ENCODE measurements around the gene ANAPC2.
A peak's percentile ranks its signal among the peaks of the same experiment; 100 is the strongest.

The ANAPC2 gene

DNA sequence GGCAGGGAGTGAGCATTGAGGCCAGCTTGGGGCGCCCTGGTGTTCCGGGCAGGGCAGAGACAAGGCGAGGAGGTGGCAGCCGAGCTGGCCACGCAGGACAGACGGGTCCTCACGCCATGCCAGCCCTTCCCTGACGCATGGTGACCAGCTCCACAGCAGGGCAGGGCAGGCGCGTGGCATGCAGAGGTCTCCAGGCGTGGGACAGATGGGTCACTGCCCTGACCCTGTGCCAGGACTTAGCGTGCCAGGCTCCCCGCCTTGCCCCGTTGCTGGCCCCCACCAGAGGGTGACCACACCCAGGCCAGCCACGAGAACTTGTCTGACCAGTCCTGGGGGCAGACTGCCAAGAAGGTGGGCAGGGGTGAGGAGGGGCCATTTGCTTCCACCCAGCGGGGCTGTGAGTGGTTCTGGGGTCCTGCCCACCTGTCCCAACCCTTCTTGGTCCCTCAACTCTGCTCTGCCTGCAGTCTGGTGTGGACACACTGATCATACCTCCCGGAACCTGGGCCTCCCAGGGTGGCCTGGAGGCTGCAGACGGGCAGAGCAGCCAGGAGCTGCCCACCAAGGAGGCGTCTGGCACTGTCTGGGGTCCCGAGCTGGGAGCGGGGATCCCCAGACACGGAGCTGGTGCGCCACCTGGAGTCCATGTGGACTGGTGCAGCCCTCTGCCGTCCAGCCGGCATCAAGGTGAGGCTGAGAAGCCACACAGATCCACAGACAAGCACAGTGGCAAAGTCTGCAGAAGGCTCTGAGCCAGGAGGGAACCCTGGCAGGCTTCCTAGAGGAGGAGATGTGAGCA is 38.9 kb upstream of the ANAPC2 start, which contains the start of gene RNF224:
Gene RNF224 (plus strand): TSS at position 449 of the 799 bp plus-strand sequence. CDS start 834 bp downstream, outside the sequence.
- no peak for DNase-seq (ENCODE audit: low read depth, low spot score)

DNA sequence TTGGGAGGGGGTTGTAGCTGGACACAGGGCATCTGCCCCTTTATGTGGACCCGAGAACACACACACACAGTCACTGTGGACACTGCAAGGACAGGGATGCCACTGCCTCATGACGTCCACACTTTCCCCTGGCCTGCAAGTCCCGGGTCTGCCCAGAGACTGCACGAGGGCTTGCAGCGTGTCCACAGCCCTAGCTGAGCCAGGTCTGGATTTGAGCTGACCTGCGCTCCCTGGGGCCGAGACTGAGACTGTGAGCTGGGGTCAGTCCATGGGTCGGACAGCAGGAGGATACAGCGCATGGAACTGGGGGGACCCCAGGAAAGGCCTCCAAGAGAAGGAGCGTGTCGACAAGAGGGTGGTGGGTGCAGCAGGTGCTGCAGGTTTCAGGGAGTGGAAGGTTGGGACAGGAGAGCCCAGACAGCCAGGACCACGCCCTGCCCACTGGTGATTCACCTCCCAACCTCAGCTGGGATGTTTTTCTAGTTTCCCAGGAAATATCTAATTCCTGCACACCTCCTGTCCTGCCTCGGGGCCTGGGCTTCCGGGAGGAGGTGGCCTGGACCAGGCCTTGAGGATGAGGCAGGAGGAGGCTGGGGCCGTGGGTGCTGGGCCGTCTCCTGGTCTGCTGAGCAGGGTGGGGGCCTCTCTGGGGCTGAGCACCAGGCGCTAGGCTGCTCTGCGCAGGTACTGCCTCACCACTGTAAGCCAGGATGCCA is 38.1 kb upstream of the ANAPC2 start:
- no peak for DNase-seq (ENCODE audit: low read depth, low spot score)

DNA sequence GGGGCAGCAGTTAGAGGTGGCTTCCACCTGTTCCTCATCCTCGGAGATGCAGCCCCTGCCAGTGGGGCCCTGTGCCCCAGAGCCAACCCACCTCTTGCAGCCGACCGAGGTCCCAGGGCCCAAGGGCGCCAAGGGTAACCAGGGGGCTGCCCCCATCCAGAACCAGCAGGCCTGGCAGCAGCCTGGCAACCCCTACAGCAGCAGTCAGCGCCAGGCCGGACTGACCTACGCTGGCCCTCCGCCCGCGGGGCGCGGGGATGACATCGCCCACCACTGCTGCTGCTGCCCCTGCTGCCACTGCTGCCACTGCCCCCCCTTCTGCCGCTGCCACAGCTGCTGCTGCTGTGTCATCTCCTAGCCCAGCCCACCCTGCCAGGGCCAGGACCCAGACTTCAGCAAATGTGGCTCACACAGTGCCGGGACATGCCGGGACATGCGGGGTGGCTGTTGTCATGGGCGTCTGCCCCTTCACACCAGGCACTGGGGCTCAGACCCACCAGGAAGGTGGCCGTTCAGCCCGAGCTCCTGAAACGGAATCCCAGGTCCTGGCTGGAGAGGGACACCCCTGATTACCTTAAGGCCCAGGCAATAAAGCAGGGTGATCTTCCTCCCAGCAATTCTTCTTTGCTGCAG is 37.5 kb upstream of the ANAPC2 start:
- no peak for DNase-seq (ENCODE audit: low read depth, low spot score)

DNA sequence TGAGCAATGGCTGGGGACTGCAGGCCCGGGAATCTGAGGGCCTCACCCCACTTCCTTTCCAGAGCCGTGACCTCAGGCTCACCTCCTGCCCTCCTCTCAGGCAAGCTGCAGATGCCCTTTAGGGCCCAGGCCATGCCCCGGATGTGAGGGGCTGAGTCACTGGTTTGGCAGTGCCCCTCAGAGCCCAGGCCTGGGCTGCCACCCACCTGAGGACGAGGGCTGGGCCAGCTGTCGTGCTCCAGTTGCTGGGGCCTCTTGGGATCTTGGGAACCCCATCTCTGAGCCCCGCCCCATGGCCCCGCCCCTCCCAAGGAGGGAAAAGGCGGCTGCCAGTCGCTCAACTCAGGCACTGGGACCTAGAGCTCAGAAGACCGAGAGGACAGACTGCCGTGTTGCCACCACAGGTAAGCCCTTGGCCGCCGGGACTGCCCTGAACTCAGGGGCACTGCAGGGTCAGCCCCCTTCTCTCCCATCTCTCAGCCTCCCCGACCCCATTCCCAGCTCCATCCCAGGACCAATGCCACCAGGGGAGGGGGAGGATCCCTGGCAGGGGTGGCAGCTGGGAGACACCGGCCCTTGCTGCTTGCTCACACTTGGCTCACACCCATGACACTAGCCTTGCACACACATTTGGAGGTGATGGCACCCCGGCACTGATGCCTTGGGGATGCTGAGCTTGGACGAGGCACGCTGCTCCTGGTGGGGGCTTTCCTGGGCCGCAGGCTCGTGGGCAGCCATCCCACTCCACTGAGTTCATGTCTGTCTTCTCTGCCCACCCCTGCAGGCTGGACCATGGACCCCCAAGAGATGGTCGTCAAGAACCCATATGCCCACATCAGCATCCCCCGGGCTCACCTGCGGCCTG is 36.7 kb upstream of the ANAPC2 start, which contains the start of gene CYSRT1:
Gene CYSRT1 (plus strand): TSS at position 345 of the 865 bp plus-strand sequence. CDS start 448 bp downstream, at position 793.
- DNase-seq (ENCODE audit: low read depth, low spot score), result no peak

DNA sequence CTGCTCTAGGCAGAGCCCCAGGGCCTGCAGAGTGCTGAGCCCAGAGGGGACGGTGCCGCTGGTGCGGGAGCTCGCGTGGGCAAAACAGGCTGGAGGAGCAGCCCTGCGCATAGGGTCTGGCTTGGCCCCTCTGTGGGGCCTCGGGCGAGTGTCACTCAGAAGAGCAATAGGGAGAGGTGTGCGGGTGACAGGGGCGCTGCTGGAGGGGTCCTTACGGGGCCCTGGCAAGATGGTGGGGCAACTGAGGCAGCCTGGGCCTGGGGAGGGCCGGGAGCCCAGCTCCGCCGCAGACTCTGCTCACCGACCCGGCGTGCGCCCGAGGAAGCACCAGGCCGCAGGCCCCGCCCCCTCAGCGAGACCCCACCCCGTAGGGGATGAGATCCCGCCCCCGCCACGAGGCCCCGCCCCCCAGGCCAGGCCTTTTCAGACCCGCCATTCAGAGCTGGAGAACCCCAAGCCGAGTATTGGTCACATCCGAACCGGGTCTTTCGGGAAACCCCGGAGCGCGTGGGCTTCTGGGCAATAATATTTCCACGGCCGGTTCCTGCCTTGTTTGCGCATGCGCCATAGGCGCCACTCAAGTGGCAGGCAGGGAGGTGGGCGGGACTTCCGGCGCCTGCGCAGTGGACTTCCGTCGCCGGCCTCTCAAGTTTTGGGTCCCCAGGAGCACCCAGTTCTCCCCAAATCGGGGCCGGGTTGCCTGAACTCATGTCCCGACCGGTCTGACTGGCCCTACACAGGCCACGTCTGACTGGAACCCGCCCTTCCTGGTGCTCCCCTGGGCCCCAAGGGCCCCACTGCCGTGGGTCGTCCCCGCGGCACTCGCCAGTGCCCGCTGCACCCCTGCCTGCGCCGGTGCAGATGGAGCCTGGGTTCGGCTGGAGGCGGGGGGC is 35.0 kb upstream of the ANAPC2 start:
- peak; percentile 91 for DNase-seq (ENCODE audit: low read depth, low spot score)

DNA sequence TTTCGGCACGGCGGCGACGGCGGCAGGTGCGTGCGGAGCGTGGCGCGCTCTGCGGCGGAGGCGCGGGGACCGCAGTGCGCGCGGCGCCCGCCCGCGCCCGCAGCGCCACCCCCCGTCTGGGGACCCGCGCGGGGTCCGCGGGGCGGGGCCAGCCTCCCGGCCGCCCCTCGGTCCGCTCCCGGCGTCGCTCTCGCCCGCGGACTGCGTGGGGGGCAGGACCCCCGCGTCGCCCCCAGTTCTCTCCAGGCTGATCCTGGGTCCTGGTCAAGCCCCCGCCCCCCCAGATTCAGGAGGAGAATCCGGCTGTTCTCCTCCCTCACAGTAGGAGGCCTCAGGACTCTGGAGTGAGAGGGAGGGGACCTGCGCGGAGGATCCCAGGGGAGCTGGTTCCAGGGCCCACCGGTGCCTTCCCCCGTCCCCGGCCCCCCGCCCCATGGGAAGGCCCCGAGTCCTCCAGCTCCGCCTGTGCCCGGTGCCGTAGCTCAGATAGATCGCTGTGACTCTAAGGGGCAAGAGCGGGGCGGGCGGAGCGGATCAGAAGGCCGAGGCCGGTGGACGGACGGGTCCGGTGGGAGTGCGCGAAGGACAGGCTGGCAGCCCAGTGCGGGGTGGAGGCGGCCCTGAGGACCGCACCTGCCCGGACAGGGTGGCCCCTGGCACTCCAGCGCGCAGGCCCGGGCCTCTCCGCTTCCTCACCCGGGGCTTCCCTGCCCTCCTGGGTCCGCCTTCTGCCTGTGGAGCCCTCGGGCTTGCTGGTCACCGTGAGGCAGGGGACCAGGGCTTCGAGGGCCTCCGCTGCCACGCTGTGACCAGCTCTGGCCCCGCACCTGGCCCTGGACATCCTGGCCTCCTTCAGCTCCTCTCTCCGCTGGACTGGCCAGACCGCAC is 34.1 kb upstream of the ANAPC2 start, which contains the start of gene RNF208:
Gene RNF208 (minus strand): TSS at position 51 of the 888 bp plus-strand sequence. CDS start 1,028 bp downstream, outside the sequence.
- no peak for DNase-seq (ENCODE audit: low read depth, low spot score)

DNA sequence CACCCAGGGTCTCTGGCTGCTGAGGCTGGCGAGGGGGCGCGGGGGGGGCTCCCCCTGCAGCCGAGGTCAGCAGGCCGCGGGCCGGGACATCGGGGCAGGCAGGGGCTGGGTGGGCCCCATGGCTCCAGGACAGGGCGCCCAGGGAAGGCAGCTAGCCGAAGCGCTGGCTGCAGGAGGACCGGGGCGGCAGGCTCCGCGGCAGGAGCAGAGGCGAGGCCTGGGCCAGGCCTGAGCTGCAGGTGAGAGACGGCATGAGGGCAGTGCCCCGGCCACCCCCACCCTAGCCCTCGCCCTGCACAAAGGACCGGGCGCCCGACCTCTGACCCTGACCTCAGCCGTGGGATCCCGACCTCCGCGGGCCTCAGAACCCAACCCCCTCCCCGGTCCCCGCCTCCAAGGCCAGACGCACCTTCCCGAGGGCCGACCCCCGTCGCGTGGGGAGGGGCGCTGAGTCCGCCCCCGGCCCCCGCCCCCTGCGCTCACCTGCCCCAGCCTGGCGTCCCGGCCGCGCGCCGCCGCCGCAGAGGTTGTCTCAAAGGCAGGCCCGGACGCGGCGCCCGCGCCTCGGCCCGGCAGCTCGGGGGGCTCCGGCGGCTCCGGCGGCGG is 33.2 kb upstream of the ANAPC2 start:
- DNase-seq (ENCODE audit: low read depth, low spot score), result no peak

DNA sequence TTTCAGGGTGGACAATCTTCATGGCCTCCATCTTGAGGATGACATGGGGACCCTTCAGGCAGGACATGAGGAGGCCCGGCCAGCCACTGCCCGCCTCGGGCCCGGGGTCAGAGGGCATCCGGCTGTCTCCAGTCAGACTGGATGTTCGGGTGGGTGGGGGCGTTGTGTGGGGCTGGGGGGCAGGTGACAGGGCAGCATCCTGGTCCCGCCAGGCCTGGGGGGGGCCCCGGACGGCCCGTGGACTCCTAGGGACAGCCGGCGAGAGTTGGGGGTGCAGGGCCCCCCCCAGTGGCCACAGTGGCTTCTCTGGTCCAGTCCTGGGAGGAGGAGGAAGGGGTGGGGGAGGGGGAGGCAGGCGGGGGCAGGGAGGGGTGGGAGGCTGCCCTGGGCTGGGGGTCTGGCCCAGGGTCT is 32.7 kb upstream of the ANAPC2 start:
- DNase-seq (ENCODE audit: low read depth, low spot score), result no peak

DNA sequence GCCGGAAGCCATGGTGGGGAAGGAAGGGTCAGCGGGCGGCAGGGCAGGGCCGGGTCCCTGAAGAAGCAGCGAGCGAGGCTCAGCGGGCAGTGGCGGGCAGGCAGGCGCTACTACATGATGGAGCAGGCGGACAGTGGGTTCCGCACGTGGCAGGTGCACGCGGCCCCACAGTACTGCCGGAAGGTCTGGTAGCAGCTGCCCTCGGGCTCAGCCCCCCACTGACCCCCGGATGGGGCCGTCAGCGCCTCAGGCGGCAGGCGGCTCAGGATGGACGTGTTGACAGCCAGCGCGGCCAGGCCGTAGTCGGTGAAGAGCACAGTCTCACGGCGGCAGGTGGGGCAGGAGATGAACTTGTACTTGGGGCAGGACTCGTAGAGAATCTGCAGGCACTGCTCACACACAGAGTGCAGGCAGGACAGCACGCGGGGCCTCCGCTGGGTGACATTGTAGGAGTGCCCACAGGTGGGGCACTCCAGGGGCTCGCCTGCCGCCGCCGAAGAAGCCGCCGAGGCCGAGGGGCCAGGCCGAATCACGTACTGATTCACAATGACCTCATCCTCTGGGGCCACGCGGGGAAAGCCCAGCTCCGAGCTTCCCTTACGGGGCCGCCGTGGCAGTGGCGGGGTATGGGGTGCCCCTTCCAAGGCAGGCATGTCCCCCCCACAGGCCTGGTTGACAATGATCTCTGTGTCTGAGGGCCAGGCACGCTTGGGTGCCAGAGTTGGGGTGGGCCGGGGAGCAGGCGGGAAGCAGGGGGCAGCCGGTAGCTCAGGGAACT is 32.1 kb upstream of the ANAPC2 start:
- DNase-seq (ENCODE audit: low read depth, low spot score), result no peak

DNA sequence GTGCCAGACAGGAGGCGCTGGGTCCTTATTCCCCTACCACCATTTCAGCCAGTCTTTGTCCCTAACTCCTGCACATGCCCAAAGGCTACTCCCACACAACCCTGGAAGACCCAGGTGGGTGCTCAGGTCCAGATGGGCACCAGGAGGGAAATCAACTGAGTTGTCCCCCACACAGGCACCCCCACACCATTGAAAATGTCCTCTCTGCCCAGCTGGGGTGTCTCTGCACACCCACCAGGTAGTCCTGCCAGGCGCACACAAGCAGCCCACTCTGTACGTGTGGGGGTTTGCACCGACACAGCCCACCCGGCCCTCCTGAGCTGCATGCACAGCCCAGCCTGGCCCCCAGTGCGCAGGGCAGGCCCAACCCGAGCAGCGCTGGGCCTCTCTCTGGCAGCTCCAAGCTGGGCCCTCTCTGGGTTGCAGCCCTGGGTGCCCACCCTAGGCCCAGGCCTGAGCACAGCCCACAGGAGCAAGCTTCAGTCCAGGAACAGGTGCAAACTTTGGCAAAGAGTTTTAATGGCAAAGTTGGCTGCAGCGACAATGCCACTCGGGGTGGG is 31.5 kb upstream of the ANAPC2 start:
- DNase-seq (ENCODE audit: low read depth, low spot score), result no peak

DNA sequence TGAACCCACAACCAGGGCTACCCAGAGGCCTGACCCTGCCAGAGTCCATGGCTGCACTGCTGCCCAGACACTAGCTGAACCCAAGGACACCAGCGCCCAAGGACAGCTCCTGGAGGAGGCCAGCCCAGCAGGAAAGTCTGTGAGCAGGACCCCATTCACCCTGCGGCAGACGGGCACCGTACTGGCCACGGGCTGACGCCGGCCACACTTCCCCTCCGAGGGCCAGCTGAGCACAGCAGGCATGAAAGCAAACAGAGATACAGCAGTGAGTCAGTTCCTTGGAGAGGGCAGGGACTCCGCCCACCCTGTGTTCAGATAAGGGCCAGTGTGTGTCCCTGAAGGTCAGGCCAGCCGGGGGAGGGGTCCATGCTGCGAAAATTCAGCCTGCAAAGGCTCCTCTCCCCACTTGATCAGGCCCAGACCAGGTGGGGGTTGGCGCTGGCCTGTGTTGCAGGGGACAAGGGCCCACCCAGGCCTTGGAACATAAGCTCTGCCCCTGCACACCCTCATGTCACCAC is 30.5 kb upstream of the ANAPC2 start:
- DNase-seq (ENCODE audit: low read depth, low spot score), result no peak

DNA sequence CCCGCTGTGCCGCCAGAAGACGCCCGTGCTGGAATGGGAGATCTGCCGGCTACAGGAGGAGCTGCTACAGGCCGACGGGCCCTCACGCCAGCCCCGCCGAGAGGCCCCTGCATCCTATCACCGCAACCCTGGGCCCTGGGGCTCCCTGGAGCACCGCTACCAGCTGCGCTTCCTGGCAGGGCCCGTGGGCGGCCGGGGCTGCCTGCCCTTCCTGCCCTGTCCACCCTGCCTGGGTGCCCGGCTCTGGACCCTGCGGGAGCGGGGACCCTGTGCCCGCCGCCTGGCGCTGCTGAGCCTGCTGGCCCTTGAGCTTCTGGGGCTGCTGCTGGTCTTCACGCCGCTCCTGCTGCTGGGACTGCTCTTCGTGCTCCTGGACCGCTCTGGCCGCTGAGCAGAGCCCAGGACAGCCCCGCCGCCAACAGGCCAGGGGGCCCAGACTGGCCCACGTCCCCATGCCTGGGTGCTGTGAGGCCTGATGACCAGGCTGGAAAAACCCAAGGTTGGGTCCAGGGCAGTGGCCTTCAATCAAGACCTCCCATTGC is 29.9 kb upstream of the ANAPC2 start:
- no peak for DNase-seq (ENCODE audit: low read depth, low spot score)

DNA sequence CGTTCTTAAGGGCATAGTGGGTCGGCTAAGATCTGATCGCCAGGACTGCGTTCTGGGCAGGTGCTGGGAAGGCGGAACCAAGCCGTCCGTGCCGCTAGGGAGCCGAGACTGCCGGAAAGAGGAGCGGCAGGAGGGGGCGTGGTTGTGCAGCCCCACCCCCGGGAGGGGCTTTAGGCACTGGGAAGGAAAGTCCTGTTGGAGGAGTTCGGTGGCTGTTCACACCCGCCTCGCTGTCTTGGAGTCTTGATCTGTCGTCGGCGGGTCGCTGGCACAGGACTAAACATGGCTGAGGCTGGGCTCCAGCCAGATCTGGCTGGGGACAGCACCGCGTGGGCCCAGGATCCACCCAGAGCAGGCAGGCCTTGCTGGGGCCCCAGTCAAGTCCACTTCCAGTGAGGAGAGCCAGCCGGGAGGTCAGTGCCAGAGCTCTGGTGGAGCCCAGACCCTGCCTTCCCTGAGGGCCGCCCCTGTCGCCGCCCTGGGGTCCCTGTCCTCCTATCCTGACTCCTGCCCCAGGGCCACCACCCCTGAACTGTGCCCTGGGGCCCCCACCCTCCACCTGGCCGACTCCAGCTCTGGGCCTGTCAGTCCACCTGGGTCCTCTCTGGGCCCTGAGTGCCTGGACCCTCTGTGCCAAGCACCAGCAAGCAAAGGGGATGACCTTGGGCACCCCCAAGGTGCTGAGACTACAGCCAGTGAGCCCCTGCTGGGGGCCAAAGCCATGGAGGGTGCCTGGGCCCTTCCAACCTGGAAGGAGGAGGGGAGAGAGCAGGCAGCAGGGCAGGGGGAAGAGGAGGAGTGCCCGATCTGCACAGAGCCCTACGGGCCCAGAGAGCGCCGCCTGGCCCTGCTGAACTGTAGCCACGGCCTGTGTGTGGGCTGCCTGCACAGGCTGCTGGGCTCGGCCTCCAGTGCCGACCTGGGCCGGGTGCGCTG is 29.2 kb upstream of the ANAPC2 start:
- DNase-seq (ENCODE audit: low read depth, low spot score), result no peak

DNA sequence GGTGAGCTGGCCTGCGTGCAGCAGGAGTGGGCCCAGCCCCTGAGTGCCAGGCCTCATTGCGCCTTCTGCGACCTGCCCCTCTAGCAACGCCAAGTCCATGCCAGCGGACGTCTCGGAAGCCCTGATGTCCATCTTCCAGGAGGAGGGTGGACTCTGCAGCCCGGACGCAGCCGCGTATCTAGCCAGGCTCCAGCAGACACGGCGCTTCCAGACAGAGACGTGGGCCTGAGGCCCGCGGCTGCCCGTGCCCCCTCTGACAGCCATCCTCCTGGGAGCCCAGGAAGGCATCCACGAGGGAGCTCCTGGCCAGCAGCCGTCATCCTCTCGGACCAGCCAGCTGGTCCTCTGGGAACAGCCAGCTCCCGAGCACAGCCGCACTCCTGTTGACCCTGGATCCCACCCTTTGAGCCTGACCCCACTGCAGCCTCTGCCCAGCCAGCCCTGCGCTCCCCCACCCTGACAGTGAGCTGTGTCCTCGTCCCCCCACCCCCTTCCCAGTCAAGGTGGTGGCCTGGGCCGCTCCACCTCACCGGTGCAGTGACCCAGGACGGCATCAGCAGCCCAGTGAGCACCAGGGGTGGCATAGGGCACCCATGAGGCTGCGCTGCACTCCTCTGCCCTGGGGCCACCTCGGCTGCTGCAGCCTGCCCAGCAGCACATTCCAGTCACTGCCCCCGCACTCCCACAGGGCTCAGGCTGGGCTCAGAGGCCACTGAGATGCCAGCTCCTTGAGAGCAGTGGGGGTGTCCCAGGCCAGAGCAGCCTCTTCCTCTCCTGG is 28.0 kb upstream of the ANAPC2 start:
- no peak for DNase-seq (ENCODE audit: low read depth, low spot score)

Measured in brain pericyte (primary cell).